CD4-positive, alpha-beta T cell (primary cell): Measurements from ENCODE around the gene PRKN. TPM values are rescaled to one million over a fixed set of nuclear protein-coding genes. Genes with fewer than 3 reads are reported as not detected.

Experiments
- ATAC-seq: fragments of 200-7000 bp; cut with Tn5 transposase; one replicate; pipeline ENCODE4 v1.10.0; 2022; ENCODE audit warnings: mild to moderate bottlenecking; ENCODE audit not compliant: poor library complexity
- CTCF ChIA-PET: fragments of 350-600 bp; sonication (Branson Sonifier 250); formaldehyde crosslinking; loops from one replicate; lab custom pipeline; 2021; ENCODE audit warnings: antibody characterized with exemption, inconsistent platforms; lab: Charles Lee
- POLR2A ChIA-PET: fragments of 350-600 bp; sonication (Branson Sonifier 250); formaldehyde crosslinking; loops from one replicate; lab custom pipeline; 2021; ENCODE audit warnings: antibody characterized with exemption, inconsistent platforms; lab: Charles Lee
- DNase-seq, 14 experiments: peaks; one replicate each; pipeline ENCODE4 v3.0.0-alpha.2; 2013 to 2020; ENCODE audit warnings: mixed read lengths in 2 of 14
- H3K27ac ChIP-seq, 2 donors: one replicate each; pipeline versions ENCODE4 v1.5.1 to v1.7.0; 2013; ENCODE audit warnings: low read length in 2 of 2, low read depth in 1 of 2, mild to moderate bottlenecking in 1 of 2
- H3K27me3 ChIP-seq, 2 experiments: 1 replicate in 1 of 2; 2 replicates in 1 of 2; pipeline versions ENCODE4 v1.6.1 to v1.7.0; 2013; ENCODE audit warnings: low read length in 2 of 2, control low read depth in 1 of 2, mild to moderate bottlenecking in 1 of 2, moderate library complexity in 1 of 2; ENCODE audit not compliant: insufficient read depth in 2 of 2, control insufficient read depth in 1 of 2
- H3K36me3 ChIP-seq: one replicate; pipeline ENCODE4 v1.6.1; 2013; ENCODE audit warnings: low read length, control low read depth; ENCODE audit not compliant: insufficient read depth
- H3K4me1 ChIP-seq: one replicate; pipeline ENCODE4 v1.6.1; 2013; ENCODE audit warnings: low read length, control low read depth; ENCODE audit not compliant: insufficient read depth
- H3K4me3 ChIP-seq: one replicate; pipeline ENCODE4 v1.5.1; 2013; ENCODE audit warnings: mild to moderate bottlenecking, low read length, moderate library complexity
- H3K9me3 ChIP-seq, 2 experiments: 1 replicate in 1 of 2; 2 replicates in 1 of 2; pipeline versions ENCODE4 v1.6.1 to v1.7.0; 2013; ENCODE audit warnings: low read length in 2 of 2, mild to moderate bottlenecking in 2 of 2, control low read depth in 1 of 2, moderate library complexity in 1 of 2; ENCODE audit not compliant: control insufficient read depth in 1 of 2, insufficient read depth in 1 of 2
- H3K27ac Mint-ChIP-seq: one replicate; pipeline ENCODE4 v1.8.0; 2020; ENCODE audit warnings: mixed read lengths
- H3K27me3 Mint-ChIP-seq: one replicate; pipeline ENCODE4 v1.8.0; 2021; ENCODE audit warnings: mixed read lengths
- H3K36me3 Mint-ChIP-seq: one replicate; pipeline ENCODE4 v1.8.0; 2021; ENCODE audit warnings: low read depth, mixed read lengths
- H3K4me1 Mint-ChIP-seq: one replicate; pipeline ENCODE4 v1.8.0; 2021; ENCODE audit warnings: low read depth, mixed read lengths
- H3K4me3 Mint-ChIP-seq: one replicate; pipeline ENCODE4 v1.8.0; 2020; ENCODE audit warnings: mild to moderate bottlenecking, mixed read lengths
- H3K9me3 Mint-ChIP-seq: one replicate; pipeline ENCODE4 v1.8.0; 2020; ENCODE audit warnings: mixed read lengths
- CTCF ChIP-seq: fragments of 200-600 bp; IDR thresholded peaks from one replicate; pipeline ENCODE4 v1.8.0; 2022; ENCODE audit warnings: antibody characterized with exemption, mild to moderate bottlenecking
- intact Hi-C, 2 experiments: fragments of 100-400 bp; cut with DNase I in 1 of 2; cut with micrococcal nuclease in 1 of 2; formaldehyde crosslinking; loops; one replicate each; pipeline versions ENCODE4 v1.15.1 to v1.9.0; 2023 to 2025; cut with DNase I, micrococcal nuclease
- total RNA-seq, 174 experiments: library from RNA in 2 of 174; stranded (reverse) in 2 of 174; gene quantifications; one replicate each; pipeline ENCODE4 v1.2.3 and lab custom pipeline; 2021 to 2026

PRKN gene
- total RNA-seq, 2 experiments from 2014 or later = 5.2 to 5.4 TPM

GRCh38 chr6:161906571-161906970, 821.0 kb downstream of the PRKN start:
- intact Hi-C loops = no loop called here
- no peak overlapping the region for H3K27ac Mint-ChIP-seq
- H3K4me3 Mint-ChIP-seq = no peak overlapping the region
- ATAC-seq (no peak), DNase-seq (no peak)
- ChIA-PET POLR2A (no interaction called here), CTCF (no interaction called here)
- no peak overlapping the region for H3K4me3 ChIP-seq
- H3K27me3 ChIP-seq = no peaks in the 10 kb centered on the region
- no peak overlapping the region for H3K27ac ChIP-seq
- H3K4me1 ChIP-seq = no peaks in the 10 kb centered on the region
- no peaks in the 10 kb centered on the region for H3K36me3 Mint-ChIP-seq
- no peaks in the 10 kb centered on the region for H3K9me3 Mint-ChIP-seq
- no peak for TF ChIP-seq CTCF
- no peaks in the 10 kb centered on the region for H3K27me3 Mint-ChIP-seq
- H3K4me1 Mint-ChIP-seq = no peaks in the 10 kb centered on the region
- no peaks in the 10 kb centered on the region for H3K9me3 ChIP-seq
- H3K36me3 ChIP-seq = no peaks in the 10 kb centered on the region

GRCh38 chr6:161903584-161904212, 823.9 kb downstream of the PRKN start:
- no peak for TF ChIP-seq CTCF
- ChIA-PET CTCF (no interaction called here), POLR2A (no interaction called here)
- DNase-seq = no peak
- Histone ChIP-seq H3K4me3 (no peak overlapping the region), H3K36me3 (no peaks in the 10 kb centered on the region), H3K9me3 (no peaks in the 10 kb centered on the region), H3K27me3 (no peaks in the 10 kb centered on the region), H3K4me1 (no peaks in the 10 kb centered on the region), H3K27ac (no peak overlapping the region)
- no peak for ATAC-seq
- no peak overlapping the region for H3K27ac Mint-ChIP-seq
- intact Hi-C loops = no loop called here
- no peaks in the 10 kb centered on the region for H3K36me3 Mint-ChIP-seq
- no peaks in the 10 kb centered on the region for H3K4me1 Mint-ChIP-seq
- H3K27me3 Mint-ChIP-seq = no peaks in the 10 kb centered on the region
- no peak overlapping the region for H3K4me3 Mint-ChIP-seq
- no peaks in the 10 kb centered on the region for H3K9me3 Mint-ChIP-seq

- no peak overlapping the region for H3K27ac Mint-ChIP-seq
- no peaks in the 10 kb centered on the region for H3K4me1 Mint-ChIP-seq
- ChIA-PET CTCF (no interaction called here), POLR2A (no interaction called here)
- intact Hi-C loops = no loop called here
- no peak for ATAC-seq
- H3K36me3 ChIP-seq = no peaks in the 10 kb centered on the region
- no peaks in the 10 kb centered on the region for H3K36me3 Mint-ChIP-seq
- H3K4me3 Mint-ChIP-seq = no peak overlapping the region
- H3K9me3 Mint-ChIP-seq = no peaks in the 10 kb centered on the region
- H3K27me3 Mint-ChIP-seq = no peaks in the 10 kb centered on the region
- H3K4me1 ChIP-seq = no peaks in the 10 kb centered on the region
- DNase-seq = no peak
- H3K27ac ChIP-seq = no peak overlapping the region
- no peak for TF ChIP-seq CTCF
- H3K9me3 ChIP-seq = no peaks in the 10 kb centered on the region
- H3K4me3 ChIP-seq = no peak overlapping the region
- H3K27me3 ChIP-seq = no peaks in the 10 kb centered on the region
Observed at GRCh38 chr6:161901740-161902426, 825.7 kb downstream of the PRKN start.
